ENCODE data around the gene TOR4A. TPM values are rescaled to one million over a fixed set of nuclear protein-coding genes. Genes with fewer than 3 reads are reported as not detected.

TOR4A gene
- total and polyA plus RNA-seq, 9 of the 15 experiments (the other 6 are each of a cell fraction or from before 2014, with no cell fraction given) = 3.9 to 49.2 (median 8.8) TPM

DNA sequence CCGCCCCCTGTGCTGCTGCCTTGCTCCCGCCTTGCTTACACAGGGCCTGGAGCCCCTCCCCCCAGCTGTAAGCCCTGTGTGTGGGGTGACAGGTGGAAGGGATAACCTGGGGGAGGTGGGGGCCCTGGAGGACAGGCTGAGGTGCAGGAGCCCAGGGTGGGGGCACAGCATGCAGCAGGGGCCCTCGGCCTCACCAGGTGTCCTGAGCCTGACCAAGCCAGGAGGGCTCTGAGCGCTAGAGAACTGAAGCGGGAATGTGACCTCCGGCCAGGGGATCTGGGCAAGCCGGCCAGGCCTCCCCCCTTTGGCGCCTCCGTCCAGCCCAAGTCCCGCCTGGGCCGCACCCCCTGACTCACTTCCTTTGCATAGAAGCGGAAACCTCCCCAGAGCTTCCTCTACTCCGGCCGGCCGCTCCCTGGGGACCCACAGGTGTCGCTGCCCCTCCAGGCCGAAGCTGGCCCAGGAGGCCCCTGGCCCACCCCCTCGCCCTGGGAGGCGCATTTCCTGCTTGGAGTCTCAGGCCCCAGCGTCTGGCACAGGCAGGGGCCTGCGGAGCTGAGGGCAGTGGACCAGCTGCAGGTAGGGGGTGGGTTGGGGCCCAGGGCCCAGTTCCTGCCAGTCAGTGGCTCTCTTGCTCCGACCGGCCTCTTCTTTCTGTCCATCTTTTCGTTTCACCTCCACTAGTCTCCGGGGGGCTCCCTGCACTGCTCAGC is at the start of gene TOR4A (continued):
- TF ChIP-seq USF1 (CRISPR knock-in tag; IDR thresholded peaks at IDR 0.05) (peak; percentile 14; the same call in 1 of the 2 replicates), ZNF699 (CRISPR knock-in tag; IDR thresholded peaks at IDR 0.05; ENCODE audit: insufficient replicate concordance) (no peak), WHSC1 (IDR thresholded peaks at IDR 0.05; ENCODE audit: low read length) (no peak), ZNF449 (CRISPR knock-in tag; IDR thresholded peaks at IDR 0.05) (no peak), ZNF224 (CRISPR knock-in tag; IDR thresholded peaks at IDR 0.05) (no peak), KAT2B (IDR thresholded peaks at IDR 0.05; ENCODE audit: low read depth, low read length) (peak; percentile 46), DPF2 (IDR thresholded peaks at IDR 0.05) (no peak; the same call in 1 of the 2 replicates), EWSR1 (IDR thresholded peaks at IDR 0.05; ENCODE audit: borderline replicate concordance, low read depth, partially characterized antibody) (no peak), SOX6 (IDR thresholded peaks at IDR 0.05) (peak; percentile 39; the same call in 1 of the 2 replicates), HCFC1 (IDR thresholded peaks at IDR 0.05; ENCODE audit: low read depth, low read length) (peak; percentile 43; the same call in 1 of the 2 replicates), HLTF (IDR thresholded peaks at IDR 0.05) (peak; percentile 56; the same call in 1 of the 2 replicates), RUNX1 (IDR thresholded peaks at IDR 0.05; ENCODE audit: low read depth) (no peak), SMARCC2 (IDR thresholded peaks at IDR 0.05; ENCODE audit: low read depth) (no peak), KDM4B (IDR thresholded peaks at IDR 0.05; ENCODE audit: borderline replicate concordance in 2 of 2, low read depth in 1 of 2) (no peak; a peak in 1 of 4 replicates), MCM3 (IDR thresholded peaks at IDR 0.05) (no peak), TGIF2 (CRISPR knock-in tag; IDR thresholded peaks at IDR 0.05) (0 out of 2 replicates have a peak, but pooled peaks have one; percentile 71), SMC3 (conservative IDR thresholded peaks at IDR 0.05; ENCODE audit: insufficient read depth, low read depth, low read length) (no peak), RNF2 (IDR thresholded peaks at IDR 0.05) (peak; percentile 55), ZNF212 (CRISPR knock-in tag; IDR thresholded peaks at IDR 0.05) (no peak)
- TF ChIP-seq, protein P1, sequence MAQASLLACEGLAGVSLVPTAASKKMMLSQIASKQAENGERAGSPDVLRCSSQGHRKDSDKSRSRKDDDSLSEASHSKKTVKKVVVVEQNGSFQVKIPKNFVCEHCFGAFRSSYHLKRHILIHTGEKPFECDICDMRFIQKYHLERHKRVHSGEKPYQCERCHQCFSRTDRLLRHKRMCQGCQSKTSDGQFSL (CRISPR knock-in tag; IDR thresholded peaks at IDR 0.05) = peak; percentile 64; the same call in 1 of the 2 replicates
- TF ChIP-seq, protein P1 (tag; IDR thresholded peaks at IDR 0.05) = peak in 1 of 2 experiments; percentile 78; a peak in 2 of 4 replicates
- TF ChIP-seq, protein P2, sequence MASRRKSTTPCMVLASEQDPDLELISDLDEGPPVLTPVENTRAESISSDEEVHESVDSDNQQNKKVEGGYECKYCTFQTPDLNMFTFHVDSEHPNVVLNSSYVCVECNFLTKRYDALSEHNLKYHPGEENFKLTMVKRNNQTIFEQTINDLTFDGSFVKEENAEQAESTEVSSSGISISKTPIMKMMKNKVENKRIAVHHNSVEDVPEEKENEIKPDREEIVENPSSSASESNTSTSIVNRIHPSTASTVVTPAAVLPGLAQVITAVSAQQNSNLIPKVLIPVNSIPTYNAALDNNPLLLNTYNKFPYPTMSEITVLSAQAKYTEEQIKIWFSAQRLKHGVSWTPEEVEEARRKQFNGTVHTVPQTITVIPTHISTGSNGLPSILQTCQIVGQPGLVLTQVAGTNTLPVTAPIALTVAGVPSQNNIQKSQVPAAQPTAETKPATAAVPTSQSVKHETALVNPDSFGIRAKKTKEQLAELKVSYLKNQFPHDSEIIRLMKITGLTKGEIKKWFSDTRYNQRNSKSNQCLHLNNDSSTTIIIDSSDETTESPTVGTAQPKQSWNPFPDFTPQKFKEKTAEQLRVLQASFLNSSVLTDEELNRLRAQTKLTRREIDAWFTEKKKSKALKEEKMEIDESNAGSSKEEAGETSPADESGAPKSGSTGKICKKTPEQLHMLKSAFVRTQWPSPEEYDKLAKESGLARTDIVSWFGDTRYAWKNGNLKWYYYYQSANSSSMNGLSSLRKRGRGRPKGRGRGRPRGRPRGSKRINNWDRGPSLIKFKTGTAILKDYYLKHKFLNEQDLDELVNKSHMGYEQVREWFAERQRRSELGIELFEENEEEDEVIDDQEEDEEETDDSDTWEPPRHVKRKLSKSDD (conservative IDR thresholded peaks at IDR 0.05; ENCODE audit: low read length) = 0 out of 2 replicates have a peak, but pooled peaks have one; percentile 18
- TF ChIP-seq, protein P3, sequence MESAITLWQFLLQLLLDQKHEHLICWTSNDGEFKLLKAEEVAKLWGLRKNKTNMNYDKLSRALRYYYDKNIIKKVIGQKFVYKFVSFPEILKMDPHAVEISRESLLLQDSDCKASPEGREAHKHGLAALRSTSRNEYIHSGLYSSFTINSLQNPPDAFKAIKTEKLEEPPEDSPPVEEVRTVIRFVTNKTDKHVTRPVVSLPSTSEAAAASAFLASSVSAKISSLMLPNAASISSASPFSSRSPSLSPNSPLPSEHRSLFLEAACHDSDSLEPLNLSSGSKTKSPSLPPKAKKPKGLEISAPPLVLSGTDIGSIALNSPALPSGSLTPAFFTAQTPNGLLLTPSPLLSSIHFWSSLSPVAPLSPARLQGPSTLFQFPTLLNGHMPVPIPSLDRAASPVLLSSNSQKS (CRISPR knock-in tag; IDR thresholded peaks at IDR 0.05) = no peak
